Measurements from ENCODE around the gene GZMH.
A peak's percentile ranks its signal among the peaks of the same experiment; 100 is the strongest.
"Not testable (repeated sequence)": the region's sequence is repeated elsewhere in the genome, so short reads cannot be mapped to it uniquely, and the experiment has no call there.

GZMH gene, protein sequence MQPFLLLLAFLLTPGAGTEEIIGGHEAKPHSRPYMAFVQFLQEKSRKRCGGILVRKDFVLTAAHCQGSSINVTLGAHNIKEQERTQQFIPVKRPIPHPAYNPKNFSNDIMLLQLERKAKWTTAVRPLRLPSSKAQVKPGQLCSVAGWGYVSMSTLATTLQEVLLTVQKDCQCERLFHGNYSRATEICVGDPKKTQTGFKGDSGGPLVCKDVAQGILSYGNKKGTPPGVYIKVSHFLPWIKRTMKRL

DNA sequence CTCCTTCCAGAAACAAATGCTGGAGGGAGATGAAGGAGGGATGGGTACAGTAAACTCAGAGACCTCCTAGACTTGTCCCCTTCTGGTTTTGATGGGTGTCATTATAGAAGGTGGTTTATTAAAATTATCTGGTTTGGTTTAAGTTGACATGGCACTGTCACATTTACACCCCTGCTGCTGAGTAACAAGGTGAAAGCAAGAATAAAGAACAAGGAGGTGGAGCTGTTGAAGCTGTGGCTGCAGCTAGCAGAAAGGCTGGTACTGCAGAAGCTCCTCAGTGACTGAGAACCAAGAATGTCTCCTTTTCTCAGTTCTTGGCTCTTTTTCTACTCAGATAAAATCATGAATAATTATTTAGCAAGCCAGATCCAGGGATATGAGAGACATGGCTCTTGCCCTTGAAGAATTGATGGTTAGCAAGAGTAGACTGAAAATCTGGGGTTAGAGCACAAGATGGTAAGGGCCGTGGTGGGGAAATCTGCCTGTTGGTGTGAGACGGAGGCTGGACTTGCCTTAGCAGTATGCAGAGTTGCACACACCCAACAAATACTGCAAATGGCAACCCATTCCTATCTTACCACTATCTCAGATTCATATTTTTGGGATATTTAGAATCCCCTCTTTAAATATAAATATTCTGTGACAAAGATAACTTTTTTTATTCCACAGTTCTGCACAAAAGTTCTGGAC, at the start of gene GZMH:
GZMH (minus strand) TSS at position 31 of the 690 bp plus-strand sequence. CDS start 72 bp downstream, outside the sequence.
- no peak for DNase-seq

DNA sequence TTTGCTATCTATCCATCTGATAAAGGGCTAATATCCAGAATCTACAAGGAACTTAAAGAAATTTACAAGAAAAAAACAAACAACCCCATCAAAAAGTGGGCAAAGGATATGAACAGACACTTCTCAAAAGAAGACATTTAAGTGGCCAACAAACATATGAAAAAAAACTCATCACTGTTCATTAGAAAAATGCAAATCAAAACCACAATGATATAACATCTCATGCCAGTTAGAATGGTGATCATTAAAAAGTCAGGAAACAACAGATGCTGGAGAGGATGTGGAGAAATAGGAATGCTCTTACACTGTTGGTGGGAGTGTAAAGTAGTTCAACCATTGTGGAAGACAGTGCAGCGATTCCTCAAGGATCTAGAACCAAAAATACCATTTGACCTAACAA, 38.9 kb upstream of the GZMH start:
- not testable (repeated sequence) for DNase-seq

DNA sequence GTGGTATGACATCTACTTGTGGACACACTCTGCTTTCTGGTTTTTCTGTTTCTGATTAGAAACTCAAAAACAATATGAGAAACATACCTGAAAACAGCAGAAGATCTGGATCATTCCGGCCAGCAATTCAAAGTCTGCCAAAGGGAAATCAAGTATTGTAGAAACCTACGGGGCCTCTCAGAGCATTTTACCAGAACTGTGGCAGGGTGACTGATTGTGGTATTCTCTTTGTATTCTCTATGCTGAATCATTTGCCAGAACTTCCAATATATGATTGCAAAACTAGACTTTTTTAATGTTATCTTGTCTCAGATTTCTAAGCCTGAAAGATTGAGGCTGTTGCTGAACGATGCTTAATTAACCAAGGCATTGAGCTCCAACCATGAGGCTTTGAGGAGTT, 30.4 kb upstream of the GZMH start:
- no peak for DNase-seq

DNA sequence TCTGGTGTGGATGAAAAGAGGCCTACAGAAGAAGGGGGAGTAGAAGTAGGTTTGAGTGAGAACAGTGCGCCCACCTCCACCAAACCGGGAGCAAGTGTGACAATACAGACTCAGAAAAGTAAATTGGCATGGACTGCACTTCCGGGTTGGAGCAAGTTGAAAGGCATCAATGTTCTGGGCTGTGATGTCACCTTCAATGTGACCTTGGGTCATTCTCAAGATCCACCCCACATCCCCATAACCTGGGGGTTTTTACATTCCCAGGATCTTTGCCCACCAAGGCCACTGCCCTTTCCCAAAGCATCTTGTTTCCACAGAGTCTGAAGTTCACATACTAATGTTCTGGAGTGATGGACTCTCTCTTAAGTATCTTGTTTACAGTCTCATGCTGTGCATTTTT, 29.8 kb upstream of the GZMH start:
- DNase-seq, result no peak

DNA sequence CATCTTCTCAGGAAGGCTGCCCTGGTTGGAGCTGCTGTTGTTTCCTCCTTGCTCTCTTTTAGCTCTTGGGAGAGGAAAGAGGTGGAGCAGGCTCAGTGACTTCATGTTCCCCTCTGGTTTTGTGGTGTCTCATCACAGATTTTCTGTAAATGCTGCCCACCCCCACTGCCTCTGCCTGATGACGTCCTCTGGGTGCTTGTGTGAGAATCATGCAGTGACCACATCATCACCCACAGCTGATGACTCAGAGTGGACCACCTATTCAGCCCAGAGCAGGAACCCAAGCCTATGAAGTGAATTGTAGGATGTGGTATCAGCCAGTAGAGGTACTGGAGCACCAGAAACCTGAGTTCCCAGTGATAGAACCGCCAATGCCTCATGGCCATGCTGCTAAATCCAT, 24.7 kb upstream of the GZMH start, which contains the start of gene GZMB:
GZMB (minus strand) TSS at position 33 of the 400 bp plus-strand sequence; CDS start at position 3, 30 bp downstream.
- DNase-seq, result no peak

DNA sequence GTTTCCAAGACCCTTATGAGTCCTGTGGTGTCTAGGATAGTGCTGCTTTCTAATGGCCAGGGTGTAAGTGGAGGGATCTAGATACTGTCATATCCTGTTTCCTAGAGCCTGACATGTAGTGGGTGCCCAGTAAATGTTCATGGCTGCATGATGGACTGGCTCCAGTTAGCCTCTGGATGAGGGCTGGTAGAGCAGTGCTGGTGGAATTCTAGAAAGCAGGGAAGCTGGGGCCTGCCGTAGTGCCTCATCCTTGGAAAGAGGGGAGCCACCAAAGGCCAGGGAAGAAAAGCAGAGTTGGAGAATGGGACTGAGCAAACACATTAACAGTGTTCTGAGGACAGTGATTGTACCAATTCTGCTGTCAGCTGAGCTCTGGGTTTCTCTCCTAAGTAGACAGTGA, 23.9 kb upstream of the GZMH start:
- no peak for DNase-seq

DNA sequence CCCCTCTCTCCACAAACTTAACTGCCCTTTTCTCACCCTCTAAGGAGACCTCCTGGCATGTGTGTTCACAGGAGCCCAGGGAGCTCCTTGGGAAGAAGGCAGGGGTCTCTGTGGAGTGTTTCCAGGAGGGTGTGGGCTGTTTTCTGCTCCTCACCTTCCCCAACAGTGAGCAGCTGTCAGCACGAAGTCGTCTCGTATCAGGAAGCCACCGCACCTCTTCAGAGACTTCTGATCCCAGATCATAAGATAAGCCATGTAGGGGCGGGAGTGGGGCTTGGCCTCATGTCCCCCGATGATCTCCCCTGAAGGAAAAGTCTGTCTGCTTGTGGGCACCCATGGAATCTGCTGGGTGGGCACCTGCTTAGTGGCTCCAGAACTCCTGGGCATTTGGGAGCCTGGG, 23.3 kb upstream of the GZMH start:
- no peak for DNase-seq

DNA sequence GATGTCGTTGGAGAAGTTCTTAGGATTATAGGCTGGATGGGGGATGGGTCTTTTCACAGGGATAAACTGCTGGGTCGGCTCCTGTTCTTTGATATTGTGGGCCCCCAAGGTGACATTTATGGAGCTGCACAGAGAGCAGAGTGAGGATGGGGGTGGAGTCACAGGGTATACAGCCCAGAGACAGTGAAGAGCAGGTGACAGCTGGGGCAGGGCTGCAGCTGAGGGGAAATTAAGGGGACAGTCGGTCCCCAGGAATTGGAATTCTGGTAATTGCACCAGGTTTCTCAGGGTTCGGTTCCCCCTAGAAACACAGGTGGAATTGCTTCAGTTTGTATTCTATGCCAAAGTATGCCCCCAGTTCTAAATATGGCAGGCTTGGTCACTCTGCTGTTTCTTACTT, 22.9 kb upstream of the GZMH start:
- DNase-seq, result no peak

DNA sequence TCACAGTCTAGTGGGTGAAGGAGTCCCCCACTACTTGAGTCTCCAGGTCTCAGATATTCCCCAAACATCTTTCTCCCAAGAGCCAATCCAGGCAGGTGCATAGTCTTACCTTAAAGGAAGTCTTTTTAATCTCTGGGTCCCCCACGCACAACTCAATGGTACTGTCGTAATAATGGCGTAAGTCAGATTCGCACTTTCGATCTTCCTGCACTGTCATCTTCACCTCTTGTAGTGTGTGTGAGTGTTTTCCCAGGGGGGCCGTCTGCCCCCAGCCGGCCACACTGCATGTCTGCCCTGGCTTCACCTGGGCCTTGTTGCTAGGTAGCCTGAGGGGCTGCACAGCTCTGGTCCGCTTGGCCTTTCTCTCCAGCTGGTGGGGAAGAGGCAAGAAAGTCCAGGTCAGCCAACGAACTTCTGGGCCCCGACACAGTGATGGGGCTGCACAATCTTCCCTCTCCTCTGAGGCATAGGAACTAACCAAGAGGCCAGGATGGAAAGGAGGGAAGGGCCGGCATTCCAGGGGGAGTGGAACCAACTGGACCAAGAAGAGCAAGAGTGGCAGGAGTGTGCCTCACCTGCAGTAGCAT, 22.4 kb upstream of the GZMH start:
- no peak for DNase-seq

DNA sequence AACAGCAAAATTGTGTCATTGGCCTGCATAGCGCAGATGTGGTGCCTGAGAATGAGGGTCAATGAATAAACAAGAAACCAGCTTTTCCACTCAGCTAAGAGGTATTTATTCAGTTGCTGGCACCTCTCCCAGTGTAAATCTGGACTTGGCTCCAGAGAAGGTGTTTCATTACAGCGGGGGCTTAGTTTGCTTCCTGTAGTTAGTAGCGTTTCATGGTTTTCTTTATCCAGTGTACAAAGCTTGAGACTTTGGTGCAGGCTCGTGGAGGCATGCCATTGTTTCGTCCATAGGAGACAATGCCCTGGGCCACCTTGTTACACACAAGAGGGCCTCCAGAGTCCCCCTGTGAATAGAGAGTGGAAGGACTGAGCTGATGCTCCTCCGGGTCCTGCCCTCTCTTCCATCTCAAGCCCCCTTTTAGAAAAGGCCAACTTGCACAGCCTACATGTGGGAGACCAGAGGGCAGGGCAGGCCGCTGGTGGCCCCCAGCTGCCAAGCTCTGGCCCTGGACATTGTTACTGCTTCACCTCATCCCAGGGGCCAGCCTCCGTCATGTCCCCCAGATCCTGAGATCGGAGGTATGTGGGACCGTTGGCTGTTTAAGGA, 21.5 kb upstream of the GZMH start:
- DNase-seq, result no peak

DNA sequence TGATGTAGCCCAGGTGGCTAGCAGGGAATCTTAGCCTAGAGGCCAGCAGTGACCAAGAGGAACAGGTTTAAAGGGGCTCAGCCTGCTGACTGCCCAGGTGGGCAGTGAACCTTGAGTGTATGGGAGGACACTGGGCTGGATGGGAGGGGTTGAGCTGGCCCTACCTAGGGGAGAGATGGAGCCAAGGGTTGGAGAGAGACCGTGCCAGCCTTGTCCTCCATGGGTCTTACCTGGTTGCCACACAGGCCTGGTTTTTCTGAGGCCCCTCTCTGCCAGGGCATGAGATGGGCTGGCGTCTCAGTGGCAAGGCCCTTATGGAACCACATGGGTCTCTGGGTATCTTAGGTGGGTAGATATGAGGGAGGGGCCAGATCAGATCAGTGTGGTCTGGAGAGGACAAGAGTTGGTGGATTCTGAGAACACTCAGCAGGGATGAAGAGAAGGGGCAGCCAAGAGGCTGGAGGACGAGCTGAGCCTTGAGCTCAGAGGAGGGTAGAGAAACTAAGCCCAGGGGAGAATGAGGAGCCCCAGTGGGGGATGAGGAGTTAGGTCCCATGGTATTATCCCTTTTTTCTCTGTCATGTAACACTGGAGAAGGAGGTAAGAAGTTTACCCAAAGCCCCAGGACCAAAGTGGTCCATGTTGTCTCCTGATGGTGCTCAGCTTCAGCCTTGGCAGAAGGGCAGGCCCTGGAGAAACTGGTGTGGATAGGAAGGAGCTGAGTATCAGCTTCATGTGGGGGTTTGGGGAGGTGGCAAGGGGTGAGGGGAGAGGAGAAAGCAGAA, 20.8 kb upstream of the GZMH start:
- DNase-seq, result no peak

DNA sequence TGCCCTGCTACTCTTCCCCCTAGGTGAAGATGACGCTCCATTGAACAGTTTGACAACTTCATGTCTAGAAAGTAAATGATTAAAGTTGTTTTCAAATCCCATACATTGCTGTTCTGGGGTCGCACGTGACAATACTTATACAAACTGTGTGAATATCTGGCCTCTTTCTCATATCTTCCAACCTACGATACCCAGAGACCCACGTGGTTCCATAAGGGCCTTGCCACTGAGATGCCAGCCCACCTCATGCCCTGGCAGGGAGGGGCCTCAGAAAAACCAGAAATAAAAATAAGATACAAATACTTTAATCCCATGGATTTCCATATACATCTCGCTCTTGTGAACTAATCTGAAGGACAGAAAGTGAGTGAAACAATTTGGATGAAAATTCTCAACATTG, 20.0 kb upstream of the GZMH start:
- DNase-seq, result no peak

DNA sequence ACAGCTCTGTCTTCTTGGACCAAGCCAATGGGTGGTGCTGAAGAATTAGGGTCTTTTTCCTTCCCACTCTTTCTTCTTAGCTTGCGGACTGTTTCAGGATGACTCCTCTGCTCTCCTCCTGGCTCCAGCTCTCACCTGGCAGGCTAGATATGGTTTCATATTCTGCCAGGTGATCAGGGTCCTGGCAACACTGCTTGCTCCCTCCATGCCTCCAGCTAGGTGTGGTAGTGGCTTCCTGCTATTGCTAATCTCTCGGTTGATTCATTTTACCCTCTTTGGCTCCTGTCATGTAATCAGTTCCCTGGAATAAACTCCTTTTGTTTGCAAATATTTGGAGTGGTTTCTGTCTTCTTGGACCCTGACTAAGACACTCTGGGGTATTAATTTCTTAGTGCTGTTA, 4.3 kb upstream of the GZMH start:
- no peak for DNase-seq

DNA sequence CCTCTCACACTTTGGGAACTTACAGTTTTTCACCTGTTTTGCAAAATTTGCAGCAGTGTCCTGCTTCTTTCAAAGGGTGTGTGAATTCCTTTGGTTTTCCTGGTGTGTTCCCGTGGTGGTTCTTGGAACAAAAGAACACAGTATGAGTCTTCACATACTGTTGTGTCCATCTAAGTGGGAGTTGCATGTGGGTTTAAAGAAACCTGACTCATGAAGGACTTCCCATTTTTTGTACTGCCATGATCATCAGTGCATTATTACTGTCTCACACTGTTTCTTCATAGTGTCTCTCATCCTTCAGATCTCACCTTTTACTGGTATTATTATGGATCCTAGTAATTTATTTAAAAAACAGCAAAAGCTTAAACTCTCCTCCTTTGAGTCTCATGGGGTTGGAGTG, 3.8 kb upstream of the GZMH start:
- no peak for DNase-seq

DNA sequence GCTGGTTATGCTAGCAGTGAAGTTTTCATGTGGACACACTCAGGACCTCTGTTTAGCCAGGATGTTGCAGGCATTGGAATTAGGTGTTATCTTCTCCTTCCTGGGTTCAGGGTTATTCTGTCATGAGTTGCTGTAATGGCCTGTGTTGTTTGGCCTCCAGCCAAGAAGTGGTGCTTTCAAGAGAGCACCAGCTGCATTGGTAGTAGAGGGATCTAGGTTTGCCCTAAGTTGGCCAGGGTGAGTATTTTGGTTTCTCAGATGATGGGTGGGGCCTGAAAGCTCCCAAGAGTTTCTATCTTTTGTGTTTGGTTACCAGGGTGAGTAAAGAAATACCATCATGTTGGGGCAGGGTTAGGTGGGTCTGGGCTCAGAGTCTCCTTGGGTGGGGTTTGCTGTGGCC, 2.7 kb upstream of the GZMH start:
- DNase-seq, result no peak

DNA sequence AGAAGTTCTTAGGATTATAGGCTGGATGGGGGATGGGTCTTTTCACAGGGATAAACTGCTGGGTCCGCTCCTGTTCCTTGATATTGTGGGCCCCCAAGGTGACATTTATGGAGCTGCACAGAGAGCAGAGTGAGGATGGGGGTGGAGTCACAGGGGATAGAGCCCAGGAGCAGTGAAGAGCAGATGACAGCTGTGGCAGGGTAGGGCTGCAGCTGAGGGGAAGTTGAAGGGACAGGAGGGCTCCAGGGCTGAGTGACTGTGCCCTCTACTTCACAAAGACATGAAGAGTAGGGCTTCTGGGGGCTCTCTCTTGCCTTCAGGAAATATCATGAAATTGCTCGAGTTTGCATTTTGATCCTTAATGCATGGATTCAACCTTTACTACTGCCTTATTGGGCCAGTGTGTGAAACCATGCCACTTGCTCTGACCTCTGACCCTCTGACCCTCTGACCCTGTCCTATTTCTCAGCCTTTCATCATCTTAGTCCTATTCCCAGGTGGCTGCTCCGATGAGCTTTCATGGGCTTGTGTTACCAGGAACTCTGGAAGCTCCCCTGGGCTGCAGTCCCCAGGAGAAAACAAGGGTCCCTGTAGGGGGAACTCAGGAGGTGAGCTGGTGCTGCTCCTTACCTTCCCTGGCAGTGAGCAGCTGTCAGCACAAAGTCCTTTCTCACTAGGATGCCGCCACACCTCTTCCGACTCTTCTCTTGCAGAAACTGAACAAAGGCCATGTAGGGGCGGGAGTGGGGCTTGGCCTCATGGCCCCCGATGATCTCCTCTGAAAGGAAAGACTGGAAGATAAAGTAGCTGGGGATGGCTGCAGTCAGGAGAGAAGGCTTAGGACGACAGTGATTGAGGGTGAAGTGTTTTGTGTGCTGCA, 1.6 kb downstream of the GZMH start:
- no peak for DNase-seq

DNA sequence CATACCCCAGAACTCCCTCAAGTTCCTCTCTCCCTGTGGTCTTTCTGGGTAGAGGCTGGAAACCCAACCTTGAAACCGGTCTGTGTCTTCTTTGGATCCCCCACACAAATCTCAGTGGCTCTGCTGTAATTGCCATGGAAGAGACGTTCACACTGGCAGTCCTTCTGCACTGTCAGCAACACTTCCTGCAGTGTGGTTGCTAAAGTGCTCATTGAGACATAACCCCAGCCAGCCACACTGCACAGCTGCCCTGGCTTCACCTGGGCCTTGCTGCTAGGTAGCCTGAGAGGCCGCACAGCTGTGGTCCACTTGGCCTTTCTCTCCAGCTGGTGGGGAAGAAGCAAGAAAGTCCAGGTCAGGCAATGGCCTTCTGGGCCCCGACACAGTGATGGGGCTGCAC, 2.4 kb downstream of the GZMH start:
- DNase-seq, result no peak

DNA sequence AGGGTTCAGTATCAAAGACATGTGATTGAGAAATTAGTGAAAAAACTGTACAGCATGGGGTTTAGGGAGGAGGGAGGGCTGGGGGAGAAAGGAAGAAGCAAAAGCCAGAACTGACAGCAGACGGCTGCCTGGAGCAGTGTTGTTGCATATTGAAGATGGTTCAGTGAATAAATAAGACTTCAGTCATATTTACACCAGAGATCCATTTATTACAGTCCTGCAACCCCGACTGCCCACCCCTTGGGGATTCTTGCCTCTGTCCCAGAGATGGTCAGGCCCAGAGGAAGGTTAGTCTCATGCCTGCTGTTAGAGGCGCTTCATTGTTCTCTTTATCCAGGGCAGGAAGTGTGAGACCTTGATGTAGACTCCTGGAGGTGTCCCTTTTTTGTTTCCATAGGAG, 3.2 kb downstream of the GZMH start:
- no peak for DNase-seq

DNA sequence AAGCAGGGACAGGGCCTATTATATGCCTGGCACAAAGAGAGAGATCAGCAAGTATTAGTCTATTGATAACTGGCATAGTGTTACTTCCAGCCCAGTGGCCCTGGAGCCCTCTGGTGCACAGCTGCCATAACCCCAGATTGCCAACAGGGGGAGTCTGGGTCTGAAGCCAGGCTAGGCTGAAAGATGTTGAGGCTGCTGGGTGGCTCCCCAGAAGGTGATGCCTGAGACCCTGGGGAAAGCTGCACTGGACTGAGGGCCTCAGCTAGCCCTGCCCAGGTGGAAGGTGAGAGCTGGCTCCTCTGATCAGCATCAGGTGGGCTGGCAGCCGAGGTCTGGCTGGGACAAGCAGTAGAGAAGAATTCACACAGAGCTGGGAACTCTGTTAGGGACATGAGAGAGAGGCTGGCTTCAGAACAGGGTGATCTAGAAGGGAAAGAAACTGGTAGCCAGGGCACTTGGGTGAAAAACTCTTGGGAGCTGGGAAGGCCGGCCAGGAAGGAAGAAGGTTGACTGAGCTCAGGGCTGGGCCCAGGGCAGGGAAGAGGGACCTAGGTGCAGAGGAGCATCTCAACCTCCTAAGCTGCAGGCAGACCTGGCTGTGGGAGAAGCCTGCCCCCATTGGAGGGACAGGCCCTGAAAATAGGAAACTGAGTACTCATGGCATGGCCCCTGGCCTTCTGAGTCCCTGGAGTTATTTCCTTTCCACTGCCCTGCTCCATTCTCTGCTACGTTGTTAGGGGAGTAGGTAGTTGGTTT, 3.9 kb downstream of the GZMH start:
- DNase-seq, result peak; percentile 39

DNA sequence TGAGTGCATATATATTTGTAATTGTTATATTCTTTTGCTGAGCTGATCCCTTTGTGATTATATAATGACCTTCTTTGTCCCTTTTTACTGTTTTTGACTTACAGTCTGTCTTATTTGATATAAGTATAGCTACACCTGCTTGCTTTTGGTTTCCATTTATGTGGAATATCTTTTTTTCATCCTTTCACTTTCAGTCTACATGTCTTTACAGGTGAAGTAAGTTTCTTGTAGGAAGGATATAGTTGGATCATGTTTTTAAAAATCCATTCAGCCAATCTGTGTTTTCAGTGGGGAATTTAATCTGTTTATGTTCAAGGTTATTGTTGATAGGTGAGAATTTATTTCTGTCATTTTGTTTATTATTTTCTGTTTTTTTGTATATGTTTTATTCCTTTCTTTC, 12.1 kb downstream of the GZMH start:
- no peak for DNase-seq

DNA sequence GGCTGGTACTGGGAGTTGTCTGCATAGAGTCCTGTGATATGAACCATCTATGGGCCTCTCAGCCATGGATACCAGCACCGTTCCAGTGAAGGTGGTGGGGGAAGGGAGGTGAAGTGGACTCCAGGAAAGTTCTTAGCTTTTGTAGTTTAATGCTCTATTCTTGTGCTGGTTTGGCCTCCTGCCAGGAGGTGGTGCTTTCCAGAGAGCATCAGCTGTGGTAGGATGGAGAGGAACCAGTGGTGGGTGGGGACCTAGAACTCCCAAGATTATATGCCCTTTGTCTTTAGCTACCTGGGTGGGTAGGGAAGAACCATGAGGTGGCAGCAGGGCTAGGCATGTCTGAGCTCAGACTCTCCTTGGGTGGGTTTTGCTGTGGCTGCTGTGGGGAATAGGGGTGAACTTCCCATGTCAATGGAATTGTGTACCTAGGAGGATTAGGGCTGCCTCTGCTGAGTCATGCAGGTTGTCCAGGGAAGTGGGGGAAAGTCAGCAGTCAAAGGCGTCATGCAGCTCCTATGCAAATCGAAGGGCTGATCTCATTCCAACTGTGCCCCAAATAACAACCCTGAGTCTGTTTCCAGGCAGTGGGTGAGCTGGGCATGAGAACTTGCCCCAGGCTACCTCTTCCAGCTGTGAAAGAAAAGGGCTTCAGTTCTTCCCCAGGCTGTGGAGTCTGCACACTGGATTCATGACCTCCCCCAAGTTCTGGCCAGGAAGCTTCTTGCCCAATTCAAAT, 14.2 kb downstream of the GZMH start:
- DNase-seq, result no peak
